PC-9 (cell line): ENCODE results near the gene CD72. TPM values are rescaled to one million over a fixed set of nuclear protein-coding genes. Genes with fewer than 3 reads are reported as not detected.

Experiments
- BruUV-seq: library from RNA; stranded (reverse); fragments of 400-500 nt; replicated peaks from 2 replicates; lab custom pipeline; 2021; lab: Mats Ljungman, UMichigan
- CTCF ChIA-PET: fragments of 300-600 bp; sonication (Branson Sonifier 250); formaldehyde crosslinking; loops from one replicate; lab custom pipeline; 2022; ENCODE audit warnings: antibody characterized with exemption; lab: Charles Lee
- POLR2A ChIA-PET: fragments of 300-600 bp; sonication (Branson Sonifier 250); formaldehyde crosslinking; loops from one replicate; lab custom pipeline; 2022; ENCODE audit warnings: antibody characterized with exemption; ENCODE audit not compliant: unreplicated experiment; lab: Charles Lee
- DNase-seq, 2 experiments: peaks; one replicate each; pipeline versions ENCODE4 v3.0.0 to v3.0.0-alpha.2; 2015 to 2022; ENCODE audit warnings: mixed read lengths in 1 of 2
- H2AFZ ChIP-seq: fragments of 200-600 bp; sonication (generic); 2 replicates; pipeline ENCODE4 v1.8.1; 2017; ENCODE audit warnings: antibody characterized with exemption
- H3F3A ChIP-seq: fragments of 200-600 bp; sonication (generic); 2 replicates; pipeline ENCODE4 v1.8.1; 2017; ENCODE audit warnings: antibody characterized with exemption, mild to moderate bottlenecking, low read depth; ENCODE audit not compliant: insufficient read depth
- H3K27ac ChIP-seq: fragments of 200-600 bp; sonication (generic); 2 replicates; pipeline ENCODE4 v1.6.1; 2016; ENCODE audit warnings: mixed run types
- H3K27me3 ChIP-seq: fragments of 200-600 bp; sonication (generic); 2 replicates; pipeline ENCODE4 v1.6.1; 2016; ENCODE audit warnings: low read depth, mixed run types; ENCODE audit not compliant: insufficient read depth
- H3K36me3 ChIP-seq: fragments of 200-600 bp; sonication (generic); 2 replicates; pipeline ENCODE4 v1.6.1; 2016; ENCODE audit warnings: low read depth, mixed run types
- H3K4me1 ChIP-seq: fragments of 200-600 bp; sonication (generic); replicated peaks from 2 replicates; pipeline ENCODE4 v1.6.1; 2016; ENCODE audit warnings: mixed run types; ENCODE audit not compliant: insufficient read depth
- H3K4me2 ChIP-seq: fragments of 200-600 bp; sonication (generic); 2 replicates; pipeline ENCODE4 v1.6.1; 2017; ENCODE audit warnings: mixed run types
- H3K4me3 ChIP-seq: fragments of 200-600 bp; sonication (generic); 2 replicates; pipeline ENCODE4 v1.6.1; 2016; ENCODE audit warnings: mixed run types
- H3K79me2 ChIP-seq: fragments of 200-600 bp; sonication (generic); 2 replicates; pipeline ENCODE4 v1.6.1; 2017; ENCODE audit warnings: low read depth, mixed run types
- H3K9me2 ChIP-seq: fragments of 200-600 bp; sonication (generic); 2 replicates; pipeline ENCODE4 v1.8.1; 2017; ENCODE audit warnings: mild to moderate bottlenecking; ENCODE audit not compliant: insufficient read depth
- H3K9me3 ChIP-seq: fragments of 200-600 bp; sonication (generic); 2 replicates; pipeline ENCODE4 v1.8.1; 2016; ENCODE audit warnings: low read depth; ENCODE audit not compliant: insufficient read depth
- H4K20me1 ChIP-seq: fragments of 200-600 bp; sonication (generic); 2 replicates; pipeline ENCODE4 v1.8.1; 2017; ENCODE audit not compliant: insufficient read depth
- CTCF ChIP-seq: fragments of 200-600 bp; sonication (generic); conservative IDR thresholded peaks from 2 replicates; pipeline ENCODE4 v1.6.1; 2017; ENCODE audit warnings: mixed run types, antibody characterized with exemption, mild to moderate bottlenecking, moderate library complexity
- EZH2 ChIP-seq: fragments of 200-600 bp; sonication (generic); IDR thresholded peaks from 2 replicates; pipeline ENCODE4 v1.8.0; 2017; ENCODE audit warnings: antibody characterized with exemption, low read depth
- intact Hi-C: fragments of 100-400 bp; cut with micrococcal nuclease; formaldehyde crosslinking; loops from one replicate; pipeline ENCODE4 v1.10.0; 2022; ENCODE audit not compliant: unreplicated experiment
- total RNA-seq: library from RNA; stranded (reverse); gene quantifications from 2 replicates; pipeline ENCODE4 v1.2.3, GENCODE V29; 2021

The CD72 gene
- total RNA-seq, 1 experiment from 2014 or later, result 3.2 TPM

- H3K9me2 ChIP-seq, result no peaks in the 10 kb centered on the region
- no peak overlapping the region for H3K4me3 ChIP-seq
- H3F3A ChIP-seq, result no peaks in the 10 kb centered on the region
- BruUV-seq, result no TSS peak
- H3K27ac ChIP-seq, result no peak overlapping the region
- TF ChIP-seq CTCF, result no peak
- no peak for TF ChIP-seq EZH2
- no peaks in the 10 kb centered on the region for H3K4me1 ChIP-seq
- intact Hi-C loops, result no loop called here
- no peaks in the 10 kb centered on the region for H3K27me3 ChIP-seq
- H2AFZ ChIP-seq, result no peak overlapping the region
- H3K9me3 ChIP-seq, result no peaks in the 10 kb centered on the region
- H3K4me2 ChIP-seq, result no peak overlapping the region
- ChIA-PET CTCF (no interaction called here), POLR2A (no interaction called here)
- no peaks in the 10 kb centered on the region for H3K79me2 ChIP-seq
- no peaks in the 10 kb centered on the region for H3K36me3 ChIP-seq
- no peak for DNase-seq
- H4K20me1 ChIP-seq, result no peaks in the 10 kb centered on the region
Observed at GRCh38 chr9:35566417-35566816, 51.8 kb downstream of the CD72 start.

GRCh38 chr9:35564658-35565061 lies 53.6 kb downstream of the CD72 start:
- Histone ChIP-seq H3K27ac (no peak overlapping the region), H3K27me3 (no peaks in the 10 kb centered on the region), H3K9me3 (no peaks in the 10 kb centered on the region), H3K79me2 (no peaks in the 10 kb centered on the region), H3K4me1 (no peaks in the 10 kb centered on the region), H3F3A (no peaks in the 10 kb centered on the region), H4K20me1 (no peaks in the 10 kb centered on the region), H3K9me2 (no peaks in the 10 kb centered on the region), H2AFZ (no peak overlapping the region), H3K4me2 (no peak overlapping the region), H3K36me3 (no peaks in the 10 kb centered on the region), H3K4me3 (no peak overlapping the region)
- intact Hi-C loops, result no loop called here
- TF ChIP-seq EZH2 (no peak), CTCF (no peak)
- CTCF ChIA-PET, result no interaction called here
- POLR2A ChIA-PET, result no interaction called here
- DNase-seq, result no peak
- no TSS peak for BruUV-seq

- CTCF ChIA-PET, result no interaction called here
- no peaks in the 10 kb centered on the region for H3K4me1 ChIP-seq
Observed at GRCh38 chr9:35563791-35564197, 54.4 kb downstream of the CD72 start.

More at GRCh38 chr9:35563791-35564197, 54.4 kb downstream of the CD72 start:
- Histone ChIP-seq H3K27ac (no peak overlapping the region), H3K9me3 (no peaks in the 10 kb centered on the region), H3K9me2 (no peaks in the 10 kb centered on the region), H3K79me2 (no peaks in the 10 kb centered on the region), H3K27me3 (no peaks in the 10 kb centered on the region), H4K20me1 (no peaks in the 10 kb centered on the region), H2AFZ (no peak overlapping the region), H3K4me2 (no peak overlapping the region), H3F3A (no peaks in the 10 kb centered on the region), H3K4me3 (no peak overlapping the region), H3K36me3 (no peaks in the 10 kb centered on the region)
- no peak for DNase-seq
- TF ChIP-seq EZH2, result no peak
- no peak for TF ChIP-seq CTCF
- intact Hi-C loops, result no loop called here
- POLR2A ChIA-PET, result no interaction called here
- BruUV-seq, result no TSS peak
